CD4-positive, alpha-beta T cell treated with Interleukin-10 for 1 hour (primary cell): Measurements from ENCODE around the gene ADAT2.

Source experiments
- DNase-seq: peaks from one replicate; pipeline ENCODE4 v3.0.0-alpha.2; 2020

Gene ADAT2

GRCh38 chr6:143441010-143441409 is 9.5 kb downstream of the ADAT2 start:
- DNase-seq, result no peak

DNA sequence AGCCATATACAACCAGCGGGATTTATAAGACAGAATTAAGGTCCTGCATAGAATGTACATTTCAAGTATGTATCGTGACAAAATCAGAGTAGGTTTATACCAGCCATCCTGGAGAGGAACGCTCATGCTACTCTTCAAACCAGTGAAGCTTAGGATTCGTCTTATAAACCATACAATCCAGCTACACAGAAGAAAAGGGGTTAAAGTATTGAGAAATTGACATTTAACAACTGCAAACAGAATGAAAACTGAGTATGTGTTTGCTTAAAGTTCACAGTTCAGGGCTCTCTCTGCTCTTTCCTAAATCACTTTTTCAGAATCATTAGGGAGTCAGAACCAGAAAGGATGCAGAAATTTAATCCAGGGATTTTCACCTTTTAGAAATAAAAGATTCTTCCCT is 17.9 kb downstream of the ADAT2 start:
- no peak for DNase-seq

DNA sequence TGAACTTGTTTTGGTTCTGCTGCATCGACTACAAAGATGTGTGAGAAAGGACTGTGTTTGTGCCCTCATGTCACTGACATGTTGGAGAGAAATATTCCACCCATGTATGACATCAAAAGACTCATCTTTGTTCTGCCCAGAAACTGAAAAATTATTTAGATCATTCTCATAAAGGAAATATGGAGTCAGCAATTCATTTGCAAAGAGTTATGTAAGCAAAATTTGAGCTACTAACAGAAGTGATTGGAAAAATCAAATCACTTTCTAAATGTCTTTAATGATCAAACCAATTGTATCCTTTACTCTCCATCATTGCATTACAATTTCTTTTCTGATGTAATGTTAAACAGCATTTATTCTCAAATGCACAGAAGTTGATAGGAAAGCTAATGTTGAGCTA is 19.3 kb downstream of the ADAT2 start:
- no peak for DNase-seq

DNA sequence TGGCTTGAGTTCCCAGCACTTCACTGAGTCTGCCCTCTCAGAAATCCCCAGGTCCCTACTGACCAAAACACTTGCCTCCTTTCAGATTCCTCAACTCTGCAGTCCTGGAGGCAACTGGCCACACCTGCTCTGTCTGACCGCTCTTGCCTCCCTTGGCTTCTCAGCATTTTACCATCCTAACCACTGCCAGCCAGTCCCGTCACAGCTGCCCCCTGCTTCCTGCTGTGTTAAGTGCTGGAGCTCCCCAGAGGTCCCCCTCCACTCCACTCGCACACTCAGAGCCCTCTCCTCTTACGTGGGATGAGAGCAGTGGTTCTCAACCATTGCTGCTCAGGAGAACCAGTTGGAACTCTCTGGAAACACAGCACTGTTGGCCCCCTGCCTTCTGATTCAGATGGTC is 20.5 kb downstream of the ADAT2 start:
- no peak for DNase-seq

GRCh38 chr6:143427109-143427817 is 23.2 kb downstream of the ADAT2 start:
- DNase-seq, result peak; percentile 75

DNA sequence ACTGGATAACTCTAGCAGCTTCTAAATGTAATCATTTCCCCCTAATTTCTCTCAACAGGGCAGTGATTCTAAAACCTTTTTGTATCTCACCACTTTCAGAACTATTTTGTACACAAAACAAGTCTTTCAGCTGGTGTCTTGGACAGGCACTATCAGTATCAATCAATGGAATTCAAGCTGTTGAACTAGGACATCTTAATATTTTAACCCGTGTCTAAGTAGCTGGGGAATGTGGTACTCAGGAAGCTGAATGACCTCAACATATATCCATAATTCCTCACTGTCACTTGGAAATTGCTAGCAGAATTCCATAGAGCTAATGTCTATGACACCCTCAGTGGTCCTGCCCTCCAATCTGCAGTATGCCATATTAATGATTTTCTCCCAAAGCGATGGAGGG is 24.5 kb downstream of the ADAT2 start:
- DNase-seq, result no peak

- DNase-seq, result no peak
Measured at GRCh38 chr6:143419526-143419925, 31.0 kb downstream of the ADAT2 start.

DNA sequence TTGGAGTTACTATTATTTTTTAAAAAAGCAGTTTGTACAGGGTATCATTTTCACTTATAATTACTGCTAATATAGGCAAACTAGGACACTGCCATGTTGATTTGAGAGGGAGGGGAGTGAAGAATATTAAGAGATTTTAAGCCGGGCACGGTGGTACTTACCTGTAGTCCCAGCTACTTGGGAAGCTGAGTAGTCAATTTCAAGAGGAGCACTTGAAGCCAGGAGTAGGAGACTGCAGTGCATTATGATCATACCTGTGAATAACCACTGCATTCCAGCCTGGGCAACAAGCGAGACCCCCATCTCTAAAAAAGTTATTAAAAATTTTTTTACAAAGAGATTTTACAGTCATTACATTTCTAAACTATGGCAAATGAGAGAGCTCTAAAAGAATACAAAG is 35.7 kb downstream of the ADAT2 start:
- DNase-seq, result no peak

- DNase-seq, result no peak
Measured at GRCh38 chr6:143410859-143411270, 39.6 kb downstream of the ADAT2 start.

DNA sequence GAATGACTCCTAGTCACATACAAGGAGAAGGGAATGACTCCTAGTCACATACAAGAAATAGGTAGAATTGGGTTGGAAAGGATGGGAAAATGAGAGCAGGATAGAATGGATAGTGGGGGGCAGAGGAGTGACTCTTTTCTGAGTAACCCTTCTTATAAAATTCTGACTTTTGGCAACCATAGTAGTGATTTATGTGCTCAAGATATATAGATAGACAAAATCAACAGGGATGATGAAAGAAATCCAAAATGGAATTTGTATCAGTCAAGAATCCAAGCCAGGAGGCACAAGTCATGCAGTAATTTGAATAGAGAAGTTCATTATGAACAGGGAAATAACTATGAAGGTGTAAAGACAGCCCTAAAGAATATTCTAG is 41.7 kb downstream of the ADAT2 start:
- no peak for DNase-seq

- no peak for DNase-seq
Measured at GRCh38 chr6:143408151-143408786, 42.2 kb downstream of the ADAT2 start.

DNA sequence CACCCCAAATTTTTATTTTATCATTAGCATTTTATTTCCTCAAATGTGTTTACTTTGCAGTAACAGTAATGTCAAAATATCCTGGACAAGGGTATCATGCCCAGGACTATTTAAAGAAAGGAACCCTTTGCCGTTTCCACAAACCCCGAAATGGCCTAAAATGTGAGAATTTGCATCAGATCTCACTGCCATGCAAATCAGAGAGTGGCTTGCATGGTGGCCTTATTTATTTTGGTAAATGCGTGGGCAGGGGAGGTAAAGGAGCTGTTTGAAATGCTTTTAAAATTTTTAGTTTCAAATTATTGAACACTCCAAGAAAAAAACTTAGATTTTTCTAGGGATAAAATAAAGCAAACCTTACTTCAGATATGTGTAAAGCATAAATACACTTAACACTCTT is 43.8 kb downstream of the ADAT2 start:
- no peak for DNase-seq

GRCh38 chr6:143405373-143406154 is 44.9 kb downstream of the ADAT2 start:
- no peak for DNase-seq

DNA sequence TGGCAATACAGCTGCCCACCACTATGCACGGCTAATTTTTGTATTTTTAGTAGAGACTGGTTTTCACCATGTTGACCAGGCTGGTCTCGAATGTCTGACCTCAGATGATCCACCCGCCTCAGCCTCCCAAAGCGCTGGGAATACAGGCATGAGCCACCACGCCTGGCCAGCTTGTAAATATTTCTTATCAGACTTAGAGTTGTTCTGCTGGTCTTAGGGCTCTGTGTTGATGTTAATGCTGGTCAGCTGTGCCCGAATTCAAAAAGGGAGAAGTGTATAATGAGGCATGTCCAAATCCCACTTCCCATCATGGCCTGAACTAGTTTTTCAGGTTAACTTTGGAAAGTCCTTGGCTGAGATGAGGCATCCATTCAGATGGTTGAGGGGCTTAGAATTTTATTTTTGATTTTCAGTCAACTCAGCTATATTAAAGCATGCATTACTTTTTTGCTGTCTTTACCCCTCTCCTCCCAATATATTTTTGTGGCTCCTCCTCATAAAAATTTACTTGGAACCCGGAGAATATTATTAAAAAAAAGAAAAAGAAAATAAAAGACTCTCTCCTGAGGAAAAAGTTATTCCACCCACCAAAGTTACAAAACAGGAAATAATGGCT is 47.7 kb downstream of the ADAT2 start:
- no peak for DNase-seq

DNA sequence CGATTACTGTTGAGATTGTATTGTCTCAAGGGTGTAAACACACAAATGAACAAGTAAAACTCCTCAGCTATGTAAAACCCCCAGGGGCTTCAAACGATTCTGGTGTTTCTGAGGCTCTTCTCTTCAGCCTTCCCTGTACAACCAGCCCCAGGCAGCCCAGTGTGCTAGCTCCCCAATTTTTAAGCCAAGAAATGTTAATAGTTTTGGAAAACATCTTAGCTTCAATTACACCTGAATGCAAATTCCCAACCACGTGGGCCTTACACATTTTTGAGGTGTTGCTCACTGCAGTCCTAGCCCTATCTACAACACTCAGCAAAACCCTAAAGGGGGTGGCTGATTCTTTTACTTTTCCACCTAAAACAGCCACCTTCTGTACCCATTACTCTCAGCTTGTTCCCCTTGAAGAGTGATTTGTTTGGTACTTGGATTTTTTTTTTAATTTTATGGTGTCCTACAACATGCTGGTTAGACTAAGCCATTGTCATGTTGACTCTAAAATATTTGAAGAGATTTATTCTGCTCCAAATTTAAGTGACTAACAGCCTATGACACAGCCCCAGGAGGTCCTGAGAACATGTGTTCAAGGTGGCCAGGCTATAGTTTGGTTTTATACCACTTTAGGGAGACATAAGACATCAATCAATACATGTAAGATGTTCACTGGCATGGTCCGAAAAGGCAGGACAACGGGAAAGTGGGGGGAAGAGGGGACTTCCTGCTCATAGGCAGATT is 48.7 kb downstream of the ADAT2 start:
- no peak for DNase-seq

DNA sequence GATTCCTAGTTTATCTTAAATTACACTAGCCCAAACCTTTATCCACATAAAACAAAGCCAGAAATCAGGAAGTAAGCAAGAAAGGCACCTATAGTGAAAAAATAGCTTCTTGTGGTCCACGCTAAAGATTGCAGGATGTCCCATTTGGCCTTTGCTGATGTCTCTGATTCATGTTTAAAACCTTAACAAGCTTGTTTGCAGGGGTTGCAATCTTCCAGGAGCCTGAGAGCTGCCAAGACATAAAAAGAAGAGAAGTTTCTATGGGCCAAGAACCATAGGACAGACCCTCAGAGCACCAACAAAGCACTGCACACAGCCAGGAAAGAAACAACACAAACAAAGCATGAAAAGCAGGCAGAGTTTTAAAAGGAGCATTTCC is 49.4 kb downstream of the ADAT2 start:
- no peak for DNase-seq

DNA sequence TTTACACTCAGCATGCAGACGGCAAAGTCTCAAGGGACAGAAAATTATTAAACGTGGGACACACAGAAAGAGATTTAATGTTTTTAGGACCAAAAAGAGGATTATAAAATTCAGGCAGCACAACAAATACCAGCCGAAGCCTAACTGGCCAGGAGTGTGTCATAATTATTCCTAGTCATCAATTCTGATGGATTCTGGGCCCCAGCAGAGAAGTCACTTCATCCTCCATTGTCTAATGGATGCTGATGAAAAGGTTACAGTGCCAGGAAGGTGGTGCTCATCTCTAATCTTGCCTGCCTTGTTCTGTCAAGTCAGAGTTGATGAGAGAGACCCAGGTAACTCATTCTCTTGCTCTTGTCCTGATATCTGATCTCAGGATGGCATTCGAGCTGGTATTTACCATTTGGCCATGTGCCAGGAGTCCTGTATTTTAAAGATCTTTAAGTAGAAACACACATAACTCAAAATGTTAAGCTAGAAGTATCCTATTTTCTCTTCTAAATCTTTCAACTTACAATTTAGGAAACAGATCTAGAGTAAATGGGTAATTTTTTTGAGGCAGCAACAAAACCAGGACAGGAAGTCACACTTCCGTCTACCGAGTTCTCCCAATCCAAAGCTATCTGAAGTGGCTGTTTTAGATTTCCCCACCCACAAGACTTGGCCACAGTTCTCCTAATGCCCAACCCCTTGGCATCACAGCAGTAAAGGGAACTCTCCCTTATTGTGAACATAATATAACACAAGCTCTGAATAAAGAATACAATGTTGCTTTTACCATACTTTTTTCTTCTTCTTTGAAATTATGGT is 50.0 kb downstream of the ADAT2 start:
- peak; percentile 31 for DNase-seq

DNA sequence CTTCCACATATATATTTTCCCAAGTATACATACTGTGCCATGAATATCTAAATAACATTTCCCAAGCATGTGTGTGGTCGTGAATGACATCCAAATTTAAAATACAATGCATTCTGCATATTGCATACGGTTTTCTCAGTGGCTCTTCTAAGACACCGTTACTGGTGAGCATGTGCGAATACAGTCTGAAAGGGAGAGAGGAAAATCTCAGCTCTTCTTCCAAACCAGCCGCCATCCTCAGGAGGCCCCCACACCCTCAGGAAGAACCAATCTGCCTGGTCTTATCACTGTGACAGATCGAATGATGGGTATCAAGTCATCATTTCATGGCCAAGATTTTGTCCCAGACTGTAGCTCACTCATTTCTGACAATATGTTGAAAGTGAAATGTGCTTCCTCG is 50.7 kb downstream of the ADAT2 start:
- no peak for DNase-seq

- no peak for DNase-seq
Measured at GRCh38 chr6:143399176-143399575, 51.3 kb downstream of the ADAT2 start.

- DNase-seq, result peak; percentile 62
Measured at GRCh38 chr6:143397227-143398222, 53.0 kb downstream of the ADAT2 start.
